ENCODE results near the gene NAT8L. TPM values are rescaled to one million over a fixed set of nuclear protein-coding genes. Genes with fewer than 3 reads are reported as not detected.

NAT8L gene
- total RNA-seq, 1 donor from 2014 or later = 0.64 TPM

DNA sequence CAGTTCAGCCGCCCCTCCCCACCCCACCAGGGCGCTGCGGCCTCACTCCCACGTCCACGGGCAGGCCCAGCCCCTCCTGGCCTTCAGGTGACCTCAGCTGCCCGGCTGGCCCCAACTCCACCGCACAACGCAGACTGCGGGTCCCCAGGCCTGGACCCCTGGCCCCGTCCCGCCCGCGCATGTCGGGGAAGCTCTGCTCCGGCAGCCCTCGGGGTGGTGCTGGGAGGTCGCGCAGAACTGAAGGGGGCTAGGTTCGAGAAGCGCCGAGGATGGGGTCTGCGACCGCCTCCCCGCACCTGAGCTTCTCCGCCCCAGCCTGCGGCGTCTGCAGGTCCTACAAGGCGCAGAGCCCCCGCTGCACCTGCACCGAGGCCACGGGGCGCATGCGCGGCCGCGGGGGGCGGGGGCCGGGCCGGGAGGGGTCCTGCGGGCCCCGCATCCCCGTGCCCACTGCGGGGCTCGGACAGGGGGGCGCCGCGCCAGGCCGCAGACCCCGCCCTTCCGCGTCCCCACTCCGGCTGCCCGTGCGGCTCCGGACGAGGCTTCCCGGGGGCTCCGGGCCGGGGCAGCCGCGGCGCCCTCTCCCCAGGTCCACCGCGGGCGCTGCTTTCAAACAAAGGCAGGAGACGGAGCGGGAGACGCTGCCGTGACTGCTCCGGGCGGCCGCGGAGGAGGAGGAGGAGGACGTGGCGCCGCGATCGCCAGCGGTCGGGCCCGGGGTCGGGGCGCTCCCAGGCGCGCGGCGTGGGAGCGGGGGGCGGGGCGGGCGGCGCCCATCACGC, 672 bp upstream of the NAT8L start:
- Mint-ChIP-seq H3K4me3 (ENCODE audit: unreplicated experiment) (no peak overlapping the region), H3K36me3 (ENCODE audit: unreplicated experiment) (no peaks in the 10 kb centered on the region), H3K27me3 (ENCODE audit: unreplicated experiment) (peaks cover 33% of the 10 kb centered on the region), H3K27ac (ENCODE audit: unreplicated experiment) (no peak overlapping the region), H3K4me1 (ENCODE audit: unreplicated experiment) (no peaks in the 10 kb centered on the region), H3K9me3 (ENCODE audit: unreplicated experiment) (no peaks in the 10 kb centered on the region)
- TF ChIP-seq, protein P1, sequence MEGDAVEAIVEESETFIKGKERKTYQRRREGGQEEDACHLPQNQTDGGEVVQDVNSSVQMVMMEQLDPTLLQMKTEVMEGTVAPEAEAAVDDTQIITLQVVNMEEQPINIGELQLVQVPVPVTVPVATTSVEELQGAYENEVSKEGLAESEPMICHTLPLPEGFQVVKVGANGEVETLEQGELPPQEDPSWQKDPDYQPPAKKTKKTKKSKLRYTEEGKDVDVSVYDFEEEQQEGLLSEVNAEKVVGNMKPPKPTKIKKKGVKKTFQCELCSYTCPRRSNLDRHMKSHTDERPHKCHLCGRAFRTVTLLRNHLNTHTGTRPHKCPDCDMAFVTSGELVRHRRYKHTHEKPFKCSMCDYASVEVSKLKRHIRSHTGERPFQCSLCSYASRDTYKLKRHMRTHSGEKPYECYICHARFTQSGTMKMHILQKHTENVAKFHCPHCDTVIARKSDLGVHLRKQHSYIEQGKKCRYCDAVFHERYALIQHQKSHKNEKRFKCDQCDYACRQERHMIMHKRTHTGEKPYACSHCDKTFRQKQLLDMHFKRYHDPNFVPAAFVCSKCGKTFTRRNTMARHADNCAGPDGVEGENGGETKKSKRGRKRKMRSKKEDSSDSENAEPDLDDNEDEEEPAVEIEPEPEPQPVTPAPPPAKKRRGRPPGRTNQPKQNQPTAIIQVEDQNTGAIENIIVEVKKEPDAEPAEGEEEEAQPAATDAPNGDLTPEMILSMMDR (IDR thresholded peaks at IDR 0.05) = no peak
- DNase-seq (ENCODE audit: extremely low spot score, unreplicated experiment) = no peak

DNA sequence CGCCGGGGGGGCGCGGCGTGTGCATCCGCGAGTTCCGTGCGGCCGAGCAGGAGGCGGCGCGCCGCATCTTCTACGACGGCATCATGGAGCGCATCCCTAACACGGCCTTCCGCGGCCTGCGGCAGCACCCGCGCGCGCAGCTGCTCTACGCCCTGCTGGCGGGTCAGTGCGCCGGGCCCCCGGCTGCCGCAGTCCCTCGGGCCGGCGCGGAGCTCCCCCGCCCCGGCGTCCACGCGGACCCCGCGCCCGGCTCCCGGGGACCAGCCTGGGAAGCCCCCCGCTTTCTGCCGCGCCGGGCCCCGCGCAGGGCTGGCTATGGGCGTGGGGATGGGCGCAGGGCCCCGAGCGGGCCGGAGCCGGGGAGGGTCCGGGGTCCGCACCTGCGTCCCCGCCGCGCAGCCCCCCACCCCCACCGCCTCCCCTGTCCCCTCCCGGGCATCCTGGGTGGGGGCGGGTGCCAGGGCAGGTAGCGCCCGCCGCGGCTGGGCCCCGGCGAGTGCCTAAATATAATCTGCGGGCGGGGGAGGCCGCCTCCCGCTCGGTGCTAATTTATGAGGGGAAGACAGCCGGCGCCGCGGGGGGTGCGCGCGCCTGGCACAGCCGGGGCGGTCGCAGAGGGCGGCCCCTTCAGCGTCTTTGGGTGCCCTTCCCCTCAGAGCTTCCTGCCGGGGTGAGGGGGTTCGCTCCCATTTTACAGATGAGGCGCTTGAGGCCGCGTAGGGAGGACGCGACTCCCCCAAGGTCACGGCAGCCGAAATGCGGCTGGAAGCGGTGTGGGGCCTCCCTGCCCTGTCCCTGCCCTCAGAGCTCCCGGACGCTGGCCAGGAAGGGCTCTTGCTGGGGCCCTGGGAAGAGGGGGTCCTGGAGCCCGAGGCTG, 837 bp downstream of the NAT8L start:
- Mint-ChIP-seq H3K27me3 (ENCODE audit: unreplicated experiment) (peaks cover 27% of the 10 kb centered on the region), H3K4me1 (ENCODE audit: unreplicated experiment) (no peaks in the 10 kb centered on the region), H3K4me3 (ENCODE audit: unreplicated experiment) (no peak overlapping the region), H3K9me3 (ENCODE audit: unreplicated experiment) (no peaks in the 10 kb centered on the region), H3K36me3 (ENCODE audit: unreplicated experiment) (no peaks in the 10 kb centered on the region), H3K27ac (ENCODE audit: unreplicated experiment) (no peak overlapping the region)
- TF ChIP-seq, protein P1 (IDR thresholded peaks at IDR 0.05) = no peak
- DNase-seq (ENCODE audit: extremely low spot score, unreplicated experiment) = no peak

DNA sequence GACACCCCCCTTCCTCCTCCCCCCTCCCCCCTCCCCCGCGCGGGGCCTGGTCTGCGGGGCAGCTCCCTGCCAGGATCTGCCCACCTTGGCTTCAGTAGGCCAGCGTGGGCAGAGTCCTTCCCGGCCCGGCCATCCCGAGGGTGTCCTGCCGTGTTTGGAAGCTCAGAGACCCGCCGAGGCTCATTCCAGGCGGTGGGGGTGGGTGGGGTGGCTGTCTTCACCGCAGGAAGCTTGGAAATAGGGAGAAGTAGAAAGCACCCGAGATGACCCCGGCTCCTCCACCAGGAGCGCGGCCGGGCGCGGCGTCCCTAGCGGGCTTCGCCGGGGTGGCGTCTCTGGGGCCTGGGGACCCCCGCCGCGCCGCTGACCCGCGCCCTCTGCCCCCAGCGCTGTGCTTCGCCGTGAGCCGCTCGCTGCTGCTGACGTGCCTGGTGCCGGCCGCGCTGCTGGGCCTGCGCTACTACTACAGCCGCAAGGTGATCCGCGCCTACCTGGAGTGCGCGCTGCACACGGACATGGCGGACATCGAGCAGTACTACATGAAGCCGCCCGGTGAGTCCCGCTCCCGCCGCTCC, 1.6 kb downstream of the NAT8L start:
- TF ChIP-seq, protein P1 (IDR thresholded peaks at IDR 0.05) = no peak
- no peaks in the 10 kb centered on the region for H3K9me3 Mint-ChIP-seq (ENCODE audit: unreplicated experiment)
- H3K4me1 Mint-ChIP-seq (ENCODE audit: unreplicated experiment) = no peaks in the 10 kb centered on the region
- H3K27me3 Mint-ChIP-seq (ENCODE audit: unreplicated experiment) = peaks cover 21% of the 10 kb centered on the region
- DNase-seq (ENCODE audit: extremely low spot score, unreplicated experiment) = no peak
- no peak overlapping the region for H3K27ac Mint-ChIP-seq (ENCODE audit: unreplicated experiment)
- H3K36me3 Mint-ChIP-seq (ENCODE audit: unreplicated experiment) = no peaks in the 10 kb centered on the region
- no peak overlapping the region for H3K4me3 Mint-ChIP-seq (ENCODE audit: unreplicated experiment)

DNA sequence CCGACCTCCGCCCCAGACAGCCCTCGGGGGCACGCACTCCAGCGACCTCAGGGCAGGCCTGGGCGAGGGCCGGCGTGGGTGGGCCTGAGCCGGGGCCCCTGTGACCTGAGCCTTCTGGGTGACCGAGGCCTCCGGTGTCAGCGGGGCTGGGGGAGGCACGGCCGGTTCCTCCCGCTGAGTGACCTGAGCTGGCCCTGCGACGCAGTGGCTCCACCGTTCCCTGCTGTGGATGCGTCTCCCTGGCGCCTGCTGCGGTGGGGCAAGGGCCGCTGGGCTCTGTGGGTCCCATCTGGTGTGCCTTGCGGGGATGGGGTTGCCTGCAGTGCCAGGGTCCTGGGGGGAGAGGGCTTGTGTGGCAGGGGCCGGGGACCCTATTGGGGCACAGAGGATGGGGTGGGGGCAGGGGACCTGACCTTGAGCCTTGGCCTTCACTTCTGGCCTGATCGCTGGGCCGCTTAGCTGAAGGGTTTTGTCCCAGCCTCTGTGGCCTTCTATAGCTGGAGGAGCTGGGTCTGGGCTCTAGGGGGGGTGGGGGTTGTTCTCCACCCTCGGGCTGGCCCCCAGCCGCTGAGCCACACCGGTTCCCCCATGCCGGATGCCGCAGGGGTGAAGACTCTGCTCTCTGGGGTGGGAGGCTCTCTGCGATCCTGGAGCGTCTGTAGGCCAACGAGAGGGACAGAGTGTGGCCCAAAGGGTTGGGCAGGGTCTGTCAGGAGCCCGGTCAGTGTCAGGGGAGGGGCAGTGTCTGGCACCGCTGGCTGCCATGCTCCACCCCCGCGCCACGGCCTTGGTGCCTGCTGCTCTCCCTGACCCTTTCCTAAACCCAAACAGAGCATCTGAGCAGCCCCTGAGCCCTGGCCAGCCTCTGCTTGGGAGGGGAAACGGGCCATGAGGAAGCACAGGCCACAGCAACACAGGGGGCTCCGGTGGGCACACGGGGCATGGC, 2.3 kb downstream of the NAT8L start:
- DNase-seq (ENCODE audit: extremely low spot score, unreplicated experiment) = no peak
- Mint-ChIP-seq H3K9me3 (ENCODE audit: unreplicated experiment) (no peaks in the 10 kb centered on the region), H3K36me3 (ENCODE audit: unreplicated experiment) (no peaks in the 10 kb centered on the region), H3K27me3 (ENCODE audit: unreplicated experiment) (peaks cover 15% of the 10 kb centered on the region), H3K4me3 (ENCODE audit: unreplicated experiment) (no peak overlapping the region), H3K27ac (ENCODE audit: unreplicated experiment) (no peak overlapping the region), H3K4me1 (ENCODE audit: unreplicated experiment) (no peaks in the 10 kb centered on the region)
- TF ChIP-seq, protein P1 (IDR thresholded peaks at IDR 0.05) = no peak

Measured in osteocyte (in vitro differentiated cells).